CD14-positive monocyte (primary cell): ENCODE results near the gene NLRP7. TPM values are rescaled to one million over a fixed set of nuclear protein-coding genes. Genes with fewer than 3 reads are reported as not detected.
"Not testable (repeated sequence)": the region's sequence is repeated elsewhere in the genome, so short reads cannot be mapped to it uniquely, and the experiment has no call there.

ENCODE experiments used
- DNase-seq, 3 donors: peaks; one replicate each; pipeline ENCODE4 v3.0.0-alpha.2; 2011 to 2022
- H2AFZ ChIP-seq: 2 replicates; pipeline ENCODE4 v1.6.0; 2012; ENCODE audit warnings: mild to moderate bottlenecking, low read depth, low read length, inconsistent platforms; ENCODE audit not compliant: insufficient read depth, poor library complexity, severe bottlenecking
- H3K27ac ChIP-seq, 2 donors: 1 replicate in 1 of 2; 2 replicates in 1 of 2; pipeline ENCODE4 v1.5.1; 2012 to 2013; ENCODE audit warnings: low read length in 2 of 2, control low read depth in 1 of 2, inconsistent platforms in 1 of 2, low read depth in 1 of 2, mild to moderate bottlenecking in 1 of 2
- H3K27me3 ChIP-seq, 2 donors: one replicate each; pipeline versions ENCODE4 v1.6.0 to v1.6.1; 2011 to 2013; ENCODE audit warnings: low read length in 2 of 2; ENCODE audit not compliant: control insufficient read depth in 2 of 2, insufficient read depth in 2 of 2
- H3K36me3 ChIP-seq, 2 donors: replicated peaks in 1 of 2; 1 replicate in 1 of 2; 2 replicates in 1 of 2; pipeline versions ENCODE4 v1.5.1 to v1.6.1; 2012 to 2013; ENCODE audit warnings: low read length in 2 of 2, control low read depth in 1 of 2, inconsistent platforms in 1 of 2, mild to moderate bottlenecking in 1 of 2; ENCODE audit not compliant: insufficient read depth in 2 of 2, control insufficient read depth in 1 of 2
- H3K4me1 ChIP-seq, 2 donors: 1 replicate in 1 of 2; 2 replicates in 1 of 2; pipeline versions ENCODE4 v1.5.1 to v1.6.1; 2012 to 2013; ENCODE audit warnings: low read length in 2 of 2, control low read depth in 1 of 2, inconsistent platforms in 1 of 2, mild to moderate bottlenecking in 1 of 2, moderate library complexity in 1 of 2; ENCODE audit not compliant: insufficient read depth in 2 of 2, control insufficient read depth in 1 of 2
- H3K4me2 ChIP-seq: replicated peaks from 2 replicates; pipeline ENCODE3; 2012; ENCODE audit warnings: low read length, moderate library complexity, mild to moderate bottlenecking; ENCODE audit not compliant: poor library complexity, severe bottlenecking; ENCODE audit errors: extremely low read depth
- H3K4me3 ChIP-seq, 3 experiments: fragments of 200-600 bp in 1 of 3; sonication (generic) in 1 of 3; replicated peaks in 1 of 3; 1 replicate in 2 of 3; 2 replicates in 1 of 3; pipeline ENCODE4 v1.5.1; 2011 to 2013; ENCODE audit warnings: low read length in 3 of 3, mild to moderate bottlenecking in 3 of 3, control low read depth in 2 of 3, low read depth in 2 of 3, inconsistent platforms in 1 of 3, moderate library complexity in 1 of 3
- H3K79me2 ChIP-seq: 2 replicates; pipeline ENCODE4 v1.6.0; 2012; ENCODE audit warnings: mild to moderate bottlenecking, control low read depth, inconsistent platforms, low read length, moderate library complexity; ENCODE audit not compliant: insufficient read depth
- H3K9ac ChIP-seq: 2 replicates; pipeline ENCODE4 v1.6.0; 2017; ENCODE audit warnings: low read length, mild to moderate bottlenecking; ENCODE audit not compliant: insufficient read depth, poor library complexity, severe bottlenecking
- H3K9me3 ChIP-seq, 2 donors: replicated peaks in 1 of 2; 1 replicate in 1 of 2; 2 replicates in 1 of 2; pipeline versions ENCODE4 v1.5.1 to v1.6.1; 2012 to 2013; ENCODE audit warnings: low read length in 2 of 2, control low read depth in 1 of 2; ENCODE audit not compliant: control insufficient read depth in 1 of 2, insufficient read depth in 1 of 2
- H4K20me1 ChIP-seq: 2 replicates; pipeline ENCODE4 v1.6.0; 2012; ENCODE audit warnings: mild to moderate bottlenecking, low read length, control low read depth, moderate library complexity; ENCODE audit not compliant: insufficient read depth
- H3K27ac Mint-ChIP-seq, 7 donors: one replicate each; pipeline ENCODE4 v1.8.0; 2020; ENCODE audit warnings: mild to moderate bottlenecking in 7 of 7, mixed read lengths in 7 of 7, moderate library complexity in 6 of 7, inconsistent platforms in 2 of 7
- H3K27me3 Mint-ChIP-seq, 3 donors: one replicate each; pipeline ENCODE4 v1.8.0; 2021 to 2022; ENCODE audit warnings: low read depth in 3 of 3, mild to moderate bottlenecking in 3 of 3, mixed read lengths in 3 of 3, moderate library complexity in 3 of 3, inconsistent platforms in 1 of 3
- H3K36me3 Mint-ChIP-seq, 2 donors: one replicate each; pipeline ENCODE4 v1.8.0; 2020; ENCODE audit warnings: mixed read lengths in 2 of 2, inconsistent platforms in 1 of 2, mild to moderate bottlenecking in 1 of 2
- H3K4me1 Mint-ChIP-seq: one replicate; pipeline ENCODE4 v1.8.0; 2020; ENCODE audit warnings: mild to moderate bottlenecking, mixed read lengths
- H3K4me3 Mint-ChIP-seq, 2 donors: one replicate each; pipeline ENCODE4 v1.8.0; 2020; ENCODE audit warnings: mild to moderate bottlenecking in 2 of 2, mixed read lengths in 2 of 2, moderate library complexity in 1 of 2
- H3K9me3 Mint-ChIP-seq, 7 donors: one replicate each; pipeline ENCODE4 v1.8.0; 2020 to 2022; ENCODE audit warnings: mixed read lengths in 7 of 7, mild to moderate bottlenecking in 6 of 7, moderate library complexity in 6 of 7, inconsistent platforms in 2 of 7
- WGBS: methylation state at CpG from one replicate; pipeline ENCODE4 v1.1.5; 2013; ENCODE audit warnings: missing lambda C conversion rate; ENCODE audit not compliant: insufficient coverage; 5-methylcytosine and 5-hydroxymethylcytosine counted together
- intact Hi-C, 2 donors: fragments of 100-400 bp; cut with micrococcal nuclease; formaldehyde crosslinking; loops; one replicate each; pipeline versions ENCODE4 v1.15.0 to v1.15.1; 2023
- polyA plus RNA-seq, 3 donors: library from polyadenylated mRNA; depleted of rRNA in 1 of 3; unstranded in 2 of 3; stranded (reverse) in 1 of 3; fragments of 300-500 nt in 2 of 3; fragments of >200 nt in 1 of 3; fragmentation: Illumina TruSeq in 2 of 3; gene quantifications; 1 replicate in 2 of 3; 2 replicates in 1 of 3; pipeline ENCODE4 v1.2.3, GENCODE V29; 2012 to 2021
- TF ChIP-seq, protein P1 (sequence below): fragments of 200-600 bp; IDR thresholded peaks from one replicate; pipeline ENCODE4 v1.8.0; 2022; ENCODE audit warnings: antibody characterized with exemption, mild to moderate bottlenecking

Gene NLRP7
- polyA plus RNA-seq, 3 donors, result not detected

- H3K36me3 Mint-ChIP-seq, result peaks cover 3 to 14% of the 10 kb centered on the region in 2 donors
- Histone ChIP-seq H3K4me1 (peaks cover 18 to 31% of the 10 kb centered on the region in 2 donors), H3K79me2 (no peaks in the 10 kb centered on the region), H2AFZ (no peak overlapping the region), H3K9ac (no peak overlapping the region), H3K27ac (no peak overlapping the region), H3K4me3 (no peak overlapping the region), H3K4me2 (no peak overlapping the region), H3K9me3 (no peaks in the 10 kb centered on the region), H3K36me3 (no peaks in the 10 kb centered on the region), H4K20me1 (no peaks in the 10 kb centered on the region), H3K27me3 (peaks cover 0 to 15% of the 10 kb centered on the region in 2 donors)
- peaks cover 15 to 34% (median 19%) of the 10 kb centered on the region in 3 donors for H3K27me3 Mint-ChIP-seq
- H3K4me3 Mint-ChIP-seq, result no peak overlapping the region
- H3K4me1 Mint-ChIP-seq, result peaks cover 48% of the 10 kb centered on the region
- H3K9me3 Mint-ChIP-seq, result peaks cover 0 to 6% (median 0%) of the 10 kb centered on the region in 7 donors
- intact Hi-C loops, result loop anchor here in 1 of 2 donors (5.0 kb wide), 1 partner anchor 241 kb away; the partner anchor contains the start of gene LILRB4
- TF ChIP-seq, protein P1, sequence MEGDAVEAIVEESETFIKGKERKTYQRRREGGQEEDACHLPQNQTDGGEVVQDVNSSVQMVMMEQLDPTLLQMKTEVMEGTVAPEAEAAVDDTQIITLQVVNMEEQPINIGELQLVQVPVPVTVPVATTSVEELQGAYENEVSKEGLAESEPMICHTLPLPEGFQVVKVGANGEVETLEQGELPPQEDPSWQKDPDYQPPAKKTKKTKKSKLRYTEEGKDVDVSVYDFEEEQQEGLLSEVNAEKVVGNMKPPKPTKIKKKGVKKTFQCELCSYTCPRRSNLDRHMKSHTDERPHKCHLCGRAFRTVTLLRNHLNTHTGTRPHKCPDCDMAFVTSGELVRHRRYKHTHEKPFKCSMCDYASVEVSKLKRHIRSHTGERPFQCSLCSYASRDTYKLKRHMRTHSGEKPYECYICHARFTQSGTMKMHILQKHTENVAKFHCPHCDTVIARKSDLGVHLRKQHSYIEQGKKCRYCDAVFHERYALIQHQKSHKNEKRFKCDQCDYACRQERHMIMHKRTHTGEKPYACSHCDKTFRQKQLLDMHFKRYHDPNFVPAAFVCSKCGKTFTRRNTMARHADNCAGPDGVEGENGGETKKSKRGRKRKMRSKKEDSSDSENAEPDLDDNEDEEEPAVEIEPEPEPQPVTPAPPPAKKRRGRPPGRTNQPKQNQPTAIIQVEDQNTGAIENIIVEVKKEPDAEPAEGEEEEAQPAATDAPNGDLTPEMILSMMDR, result no peak
- H3K27ac Mint-ChIP-seq, result no peak overlapping the region
- no peak for DNase-seq
- WGBS, result no CpG with 5 or more reads among the region's 6 CpGs
Observed at GRCh38 chr19:54903303-54903702, 44.0 kb downstream of the NLRP7 start.

DNA sequence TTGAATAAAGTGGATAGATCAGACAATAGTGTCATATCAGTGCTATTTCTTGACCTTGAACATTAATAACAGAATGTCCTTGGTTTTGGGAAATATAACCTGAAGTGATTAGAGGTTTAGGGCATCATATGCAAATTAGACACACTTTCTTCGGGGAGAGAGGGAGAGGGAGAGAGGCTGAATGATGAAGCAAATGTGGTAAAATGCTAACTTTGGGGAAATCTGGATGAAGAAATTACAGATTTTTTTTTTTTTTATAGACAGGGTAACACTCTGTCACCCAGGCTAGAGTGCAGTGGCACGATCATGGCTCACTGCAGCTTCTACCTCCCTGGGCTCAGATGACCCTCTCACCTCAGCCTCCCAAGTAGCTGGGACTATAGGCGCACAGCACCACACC, 45.3 kb downstream of the NLRP7 start:
- DNase-seq, result peak in 2 of 3 donors; percentile 38 to 51
- Histone ChIP-seq H3K27ac (peak overlapping the region in 1 of 2 donors; percentile 89), H3K9me3 (no peaks in the 10 kb centered on the region), H3K4me1 (peaks cover 18 to 31% of the 10 kb centered on the region in 2 donors), H3K4me2 (no peak overlapping the region), H3K27me3 (peaks cover 0 to 15% of the 10 kb centered on the region in 2 donors), H4K20me1 (no peaks in the 10 kb centered on the region), H3K79me2 (no peaks in the 10 kb centered on the region), H3K4me3 (no peak overlapping the region), H3K9ac (peak overlapping the region; percentile 41), H2AFZ (no peak overlapping the region), H3K36me3 (no peaks in the 10 kb centered on the region)
- intact Hi-C loops, result loop anchor here in 1 of 2 donors (5.0 kb wide), 1 partner anchor 240 kb away; the partner anchor contains the start of gene LILRB4
- H3K27ac Mint-ChIP-seq, result peak overlapping the region; percentile 97 to 100 (median 99)
- H3K4me3 Mint-ChIP-seq, result no peak overlapping the region
- TF ChIP-seq, protein P1, result no peak
- H3K4me1 Mint-ChIP-seq, result peaks cover 61% of the 10 kb centered on the region
- peaks cover 15 to 37% (median 22%) of the 10 kb centered on the region in 3 donors for H3K27me3 Mint-ChIP-seq
- peaks cover 3 to 18% of the 10 kb centered on the region in 2 donors for H3K36me3 Mint-ChIP-seq
- H3K9me3 Mint-ChIP-seq, result peaks cover 0 to 6% (median 0%) of the 10 kb centered on the region in 7 donors
- WGBS, result 80% methylated on average over 1 of the region's 3 CpGs

DNA sequence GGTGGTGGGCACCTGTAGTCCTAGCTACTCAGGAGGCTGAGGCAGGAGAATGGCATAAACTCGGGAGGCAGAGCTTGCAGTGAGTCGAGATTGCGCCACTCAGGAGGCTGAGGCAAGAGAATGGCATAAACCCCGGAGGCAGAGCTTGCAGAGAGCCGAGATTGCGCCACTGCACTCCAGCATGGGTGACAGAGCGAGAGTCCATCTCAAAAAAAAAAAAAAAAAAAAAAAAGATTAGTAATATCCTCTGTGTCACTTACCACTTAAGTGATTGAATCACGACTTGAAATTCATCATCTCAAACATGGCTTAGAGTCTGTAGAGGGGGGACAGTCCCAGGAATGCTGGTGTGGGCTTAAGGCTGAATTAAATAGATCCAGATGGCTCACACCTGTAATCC, 46.2 kb downstream of the NLRP7 start:
- peak; percentile 88 to 95 (median 89) for DNase-seq
- not testable (repeated sequence) for H3K36me3 ChIP-seq, H2AFZ ChIP-seq, H3K4me3 ChIP-seq, H3K9me3 Mint-ChIP-seq, H4K20me1 ChIP-seq, H3K79me2 ChIP-seq, H3K9me3 ChIP-seq
- intact Hi-C loops, result loop anchor here in 1 of 2 donors (5.0 kb wide), 1 partner anchor 239 kb away; the partner anchor contains the start of gene LILRB4
- Mint-ChIP-seq H3K27ac (peak overlapping the region; percentile 97 to 100 (median 99)), H3K36me3 (peaks cover 3 to 18% of the 10 kb centered on the region in 2 donors), H3K4me1 (peaks cover 69% of the 10 kb centered on the region), H3K4me3 (peak overlapping the region in 1 of 2 donors; percentile 69), H3K27me3 (peaks cover 13 to 36% (median 22%) of the 10 kb centered on the region in 3 donors)
- H3K4me1 ChIP-seq, result peaks cover 18 to 36% of the 10 kb centered on the region in 2 donors
- peak overlapping the region; percentile 81 to 89 for H3K27ac ChIP-seq
- 0% methylated on average over 3 of the region's 8 CpGs for WGBS
- peak overlapping the region; percentile 35 for H3K4me2 ChIP-seq
- H3K27me3 ChIP-seq, result peaks cover 0 to 13% of the 10 kb centered on the region in 2 donors
- peak overlapping the region; percentile 41 for H3K9ac ChIP-seq
